Measurements from ENCODE around the gene TMEM178B. TPM values are rescaled to one million over a fixed set of nuclear protein-coding genes. Genes with fewer than 3 reads are reported as not detected.

The TMEM178B gene
- total RNA-seq, 1 donor from 2014 or later: 35.9 TPM

GRCh38 chr7:141466151-141466904 is 392.5 kb downstream of the TMEM178B start:
- intact Hi-C loops (cut with micrococcal nuclease): no loop called here
- Histone ChIP-seq H3K36me3 (no peaks in the 10 kb centered on the region), H3K9me3 (replicated peaks) (no peaks in the 10 kb centered on the region), H3K4me3 (no peak overlapping the region), H3K27ac (replicated peaks) (no peak overlapping the region), H3K27me3 (ENCODE audit: low read depth) (no peaks in the 10 kb centered on the region), H3K4me1 (peaks cover 32% of the 10 kb centered on the region)
- TF ChIP-seq CTCF (IDR thresholded peaks at IDR 0.05; ENCODE audit: borderline replicate concordance): no peak
- no peak for DNase-seq

- no peak for DNase-seq
- Histone ChIP-seq H3K36me3 (no peaks in the 10 kb centered on the region), H3K9me3 (replicated peaks) (no peaks in the 10 kb centered on the region), H3K27me3 (ENCODE audit: low read depth) (no peaks in the 10 kb centered on the region), H3K4me3 (no peak overlapping the region), H3K27ac (replicated peaks) (no peak overlapping the region), H3K4me1 (peaks cover 13% of the 10 kb centered on the region)
- intact Hi-C loops (cut with micrococcal nuclease): no loop called here
- TF ChIP-seq CTCF (IDR thresholded peaks at IDR 0.05; ENCODE audit: borderline replicate concordance): no peak
Observed at GRCh38 chr7:141468341-141468740, 394.5 kb downstream of the TMEM178B start.

DNA sequence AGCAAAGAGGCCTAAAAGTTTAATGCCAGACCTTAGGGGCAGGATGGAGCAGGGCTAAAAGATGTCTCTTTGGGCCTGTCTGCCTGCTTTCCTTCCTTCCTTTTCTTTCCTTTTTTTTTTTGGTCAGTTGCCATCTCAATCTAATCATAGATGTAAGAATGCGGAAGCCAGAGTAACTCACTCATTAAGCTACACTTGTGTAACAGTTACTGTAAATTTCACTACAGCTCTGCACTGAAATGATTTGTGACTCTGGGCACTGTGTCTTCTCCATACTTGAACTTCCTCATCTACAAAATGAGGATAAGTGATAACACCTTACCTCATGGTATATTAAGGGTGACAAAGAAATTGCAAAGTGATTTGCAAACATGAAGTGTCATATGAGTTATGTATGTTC is 401.8 kb downstream of the TMEM178B start:
- no peak for DNase-seq
- Histone ChIP-seq H3K27ac (replicated peaks) (no peak overlapping the region), H3K36me3 (no peaks in the 10 kb centered on the region), H3K4me3 (no peak overlapping the region), H3K27me3 (ENCODE audit: low read depth) (no peaks in the 10 kb centered on the region), H3K4me1 (peaks cover 34% of the 10 kb centered on the region), H3K9me3 (replicated peaks) (no peaks in the 10 kb centered on the region)
- TF ChIP-seq CTCF (IDR thresholded peaks at IDR 0.05; ENCODE audit: borderline replicate concordance): no peak
- intact Hi-C loops (cut with micrococcal nuclease): no loop called here

DNA sequence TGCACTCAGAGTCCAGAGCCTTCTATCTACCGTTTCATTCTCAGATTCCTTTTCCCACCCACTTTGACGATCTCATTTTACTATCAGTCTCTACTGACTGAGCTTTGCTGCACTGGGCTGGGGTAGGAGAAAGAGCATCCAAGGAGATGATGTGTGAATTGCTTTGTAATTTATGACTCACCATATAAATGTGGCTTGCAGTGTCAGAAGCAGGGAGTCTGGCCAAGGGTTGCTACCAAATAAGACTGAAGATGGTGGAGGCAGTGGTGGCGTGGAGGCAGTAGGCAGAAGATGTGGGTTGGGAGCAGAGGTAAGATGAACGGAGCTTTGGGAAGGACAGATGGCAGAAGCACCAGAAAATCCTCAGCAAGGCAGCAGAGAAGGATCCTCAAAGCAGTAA is 404.0 kb downstream of the TMEM178B start:
- Histone ChIP-seq H3K36me3 (no peaks in the 10 kb centered on the region), H3K9me3 (replicated peaks) (no peaks in the 10 kb centered on the region), H3K4me1 (peaks cover 35% of the 10 kb centered on the region), H3K27me3 (ENCODE audit: low read depth) (no peaks in the 10 kb centered on the region), H3K27ac (replicated peaks) (peak overlapping the region; percentile 38), H3K4me3 (no peak overlapping the region)
- DNase-seq: no peak
- no peak for TF ChIP-seq CTCF (IDR thresholded peaks at IDR 0.05; ENCODE audit: borderline replicate concordance)
- intact Hi-C loops (cut with micrococcal nuclease): no loop called here

DNA sequence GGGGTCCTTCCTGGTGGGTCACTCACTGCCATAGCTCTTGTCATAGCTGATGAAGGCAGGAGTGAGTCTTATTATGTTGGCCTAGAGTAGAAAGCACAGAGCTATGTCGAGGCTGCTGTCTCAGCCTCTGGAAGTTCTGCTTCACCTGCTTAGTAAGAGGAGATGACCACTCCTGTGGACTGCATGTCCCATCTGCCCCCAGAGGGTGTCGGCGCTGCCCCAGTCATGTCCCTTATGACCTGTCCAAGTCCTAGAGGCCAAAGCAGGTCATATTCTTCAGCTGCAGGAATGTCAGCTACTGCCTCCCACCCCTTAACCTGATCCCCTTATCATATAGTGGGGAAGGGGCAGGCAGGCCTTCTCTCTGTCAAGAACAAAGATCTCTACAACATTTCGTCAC is 405.0 kb downstream of the TMEM178B start:
- Histone ChIP-seq H3K4me3 (no peak overlapping the region), H3K27me3 (ENCODE audit: low read depth) (no peaks in the 10 kb centered on the region), H3K36me3 (no peaks in the 10 kb centered on the region), H3K9me3 (replicated peaks) (no peaks in the 10 kb centered on the region), H3K4me1 (peaks cover 35% of the 10 kb centered on the region), H3K27ac (replicated peaks) (no peak overlapping the region)
- DNase-seq: no peak
- no peak for TF ChIP-seq CTCF (IDR thresholded peaks at IDR 0.05; ENCODE audit: borderline replicate concordance)
- intact Hi-C loops (cut with micrococcal nuclease): no loop called here

Measured in left ventricle myocardium inferior (tissue), 1 donor.